ENCODE results near the gene ARG2. TPM values are rescaled to one million over a fixed set of nuclear protein-coding genes. Genes with fewer than 3 reads are reported as not detected.

Gene ARG2
- total RNA-seq, 1 experiment from 2014 or later = 7.0 TPM

GRCh38 chr14:67644428-67644827, 24.7 kb downstream of the ARG2 start:
- H3K9me3 ChIP-seq (ENCODE audit: control insufficient read depth in 1 of 2, insufficient read depth in 1 of 2, low read depth in 1 of 2, low read length in 2 of 2) = no peaks in the 10 kb centered on the region
- ChIA-PET POLR2A (interaction anchor here (1.2 kb wide), 1 partner anchor 44 kb away, joined by 4 read pairs; the partner anchor contains the start of gene PIGH), CTCF (interaction anchor here (1.5 kb wide), 1 partner anchor 44 kb away, joined by 3 read pairs; the partner anchor contains the start of gene PIGH), RAD21 (ENCODE audit: low non-redundant PET in 1 of 2, low total read pairs in 2 of 2, uncharacterized antibody in 2 of 2, unreplicated experiment in 2 of 2) (no interaction called here)
- H3K27ac ChIP-seq (ENCODE audit: low read depth, low read length) = no peak overlapping the region
- H2AFZ ChIP-seq (ENCODE audit: low read depth, low read length, poor library complexity, severe bottlenecking) = no peak overlapping the region
- H3K9ac ChIP-seq (ENCODE audit: low read length) = no peak overlapping the region
- intact Hi-C loops (cut with micrococcal nuclease) = no loop called here
- TF ChIP-seq ZNF274 (IDR thresholded peaks at IDR 0.05; ENCODE audit: low read depth, low read length) (no peak), SP1 (IDR thresholded peaks at IDR 0.05; ENCODE audit: low read depth) (no peak), EZH2 (IDR thresholded peaks at IDR 0.05) (no peak), POLR2A (IDR thresholded peaks at IDR 0.05; ENCODE audit: borderline replicate concordance, extremely low read depth, insufficient read depth, insufficient read length) (no peak), SRF (IDR thresholded peaks at IDR 0.05; ENCODE audit: low read depth) (no peak), TCF7L2 (IDR thresholded peaks at IDR 0.05; ENCODE audit: borderline replicate concordance, extremely low read depth, insufficient read depth, insufficient read length) (no peak), RAD21 (IDR thresholded peaks at IDR 0.05; ENCODE audit: low read depth) (no peak), CBX3 (IDR thresholded peaks at IDR 0.05; ENCODE audit: low read depth) (no peak), POLR2AphosphoS5 (IDR thresholded peaks at IDR 0.05; ENCODE audit: low read depth, low read length) (no peak), FOSL1 (IDR thresholded peaks at IDR 0.05; ENCODE audit: low read depth) (no peak), YY1 (IDR thresholded peaks at IDR 0.05; ENCODE audit: extremely low read depth, insufficient replicate concordance, low read depth, low read length) (no peak)
- no TSS peak for BruUV-seq (replicated peaks)
- DNase-seq (ENCODE audit: low read depth, low spot score) (no peak), ATAC-seq (no peak)
- no peaks in the 10 kb centered on the region for H4K20me1 ChIP-seq (ENCODE audit: insufficient read depth)
- H3K4me1 ChIP-seq (ENCODE audit: control insufficient read depth in 1 of 2, insufficient read depth in 2 of 2, low read length in 2 of 2) = peaks cover 2 to 15% of the 10 kb centered on the region in 2 experiments
- H3K9me2 ChIP-seq (ENCODE audit: insufficient read depth) = no peaks in the 10 kb centered on the region
- H3K36me3 ChIP-seq (ENCODE audit: control insufficient read depth in 1 of 2, insufficient read depth in 2 of 2, low read length in 2 of 2) = peaks cover 0 to 3% of the 10 kb centered on the region in 2 experiments; a peak in 1 of 4 replicates
- no peaks in the 10 kb centered on the region for H3K79me2 ChIP-seq (ENCODE audit: insufficient read depth, low read length)
- H3K4me3 ChIP-seq (replicated peaks in 1 of 2; ENCODE audit: low read depth in 1 of 2, low read length in 2 of 2) = no peak overlapping the region
- H3K27me3 ChIP-seq (ENCODE audit: insufficient read depth, low read length) = no peaks in the 10 kb centered on the region
- H3K4me2 ChIP-seq (ENCODE audit: low read length) = no peak overlapping the region

- ATAC-seq = no peak
- Histone ChIP-seq H3K27ac (ENCODE audit: low read depth, low read length) (no peak overlapping the region), H3K4me1 (ENCODE audit: control insufficient read depth in 1 of 2, insufficient read depth in 2 of 2, low read length in 2 of 2) (peaks cover 2 to 15% of the 10 kb centered on the region in 2 experiments), H4K20me1 (ENCODE audit: insufficient read depth) (no peaks in the 10 kb centered on the region), H3K9ac (ENCODE audit: low read length) (no peak overlapping the region), H3K79me2 (ENCODE audit: insufficient read depth, low read length) (no peaks in the 10 kb centered on the region), H3K27me3 (ENCODE audit: insufficient read depth, low read length) (no peaks in the 10 kb centered on the region), H3K4me3 (replicated peaks in 1 of 2; ENCODE audit: low read depth in 1 of 2, low read length in 2 of 2) (no peak overlapping the region), H3K9me3 (ENCODE audit: control insufficient read depth in 1 of 2, insufficient read depth in 1 of 2, low read depth in 1 of 2, low read length in 2 of 2) (no peaks in the 10 kb centered on the region), H3K36me3 (ENCODE audit: control insufficient read depth in 1 of 2, insufficient read depth in 2 of 2, low read length in 2 of 2) (peaks cover 4 to 11% of the 10 kb centered on the region in 2 experiments; a peak in 1 of 4 replicates), H2AFZ (ENCODE audit: low read depth, low read length, poor library complexity, severe bottlenecking) (no peak overlapping the region), H3K4me2 (ENCODE audit: low read length) (no peak overlapping the region), H3K9me2 (ENCODE audit: insufficient read depth) (no peaks in the 10 kb centered on the region)
- POLR2A ChIA-PET = no interaction called here
- intact Hi-C loops (cut with micrococcal nuclease) = no loop called here
- no peak for DNase-seq (ENCODE audit: low read depth, low spot score)
- no TSS peak for BruUV-seq (replicated peaks)
- CTCF ChIA-PET = interaction anchor here (1.5 kb wide), 1 partner anchor 45 kb away, joined by 3 read pairs; the partner anchor contains the start of gene PIGH
- RAD21 ChIA-PET (ENCODE audit: low non-redundant PET in 1 of 2, low total read pairs in 2 of 2, uncharacterized antibody in 2 of 2, unreplicated experiment in 2 of 2) = no interaction called here
- TF ChIP-seq EGR1 (IDR thresholded peaks at IDR 0.05; ENCODE audit: low read depth) (no peak), REST (IDR thresholded peaks at IDR 0.05; ENCODE audit: low read depth) (no peak), SRF (IDR thresholded peaks at IDR 0.05; ENCODE audit: low read depth) (no peak), ZNF274 (IDR thresholded peaks at IDR 0.05; ENCODE audit: low read depth, low read length) (no peak), ZFX (IDR thresholded peaks at IDR 0.05) (no peak), SP1 (IDR thresholded peaks at IDR 0.05; ENCODE audit: low read depth) (no peak), FOSL1 (IDR thresholded peaks at IDR 0.05; ENCODE audit: low read depth) (no peak), EZH2phosphoT487 (IDR thresholded peaks at IDR 0.05; ENCODE audit: borderline replicate concordance) (no peak), POLR2AphosphoS5 (IDR thresholded peaks at IDR 0.05; ENCODE audit: low read depth, low read length) (no peak), POLR2A (IDR thresholded peaks at IDR 0.05; ENCODE audit: borderline replicate concordance, extremely low read depth, insufficient read depth, insufficient read length) (no peak), ELF1 (IDR thresholded peaks at IDR 0.05; ENCODE audit: borderline replicate concordance, low read depth) (no peak), JUND (IDR thresholded peaks at IDR 0.05) (no peak), CEBPB (IDR thresholded peaks at IDR 0.05; ENCODE audit: low read depth) (no peak), ATF3 (IDR thresholded peaks at IDR 0.05) (no peak), RAD21 (IDR thresholded peaks at IDR 0.05; ENCODE audit: low read depth) (no peak)
Observed at GRCh38 chr14:67645414-67645813, 25.7 kb downstream of the ARG2 start.
